Fibroblast of the aortic adventitia (primary cell): ENCODE data around the gene CCR7. TPM values are rescaled to one million over a fixed set of nuclear protein-coding genes. Genes with fewer than 3 reads are reported as not detected.

Source experiments
- DNase-seq: peaks from one replicate; pipeline ENCODE4 v3.0.0-alpha.2; 2010; ENCODE audit warnings: low read depth
- H3K4me3 ChIP-seq: 2 replicates; pipeline ENCODE4 v1.5.1; 2011; ENCODE audit warnings: low read depth, mild to moderate bottlenecking, control low read depth, low read length, moderate library complexity
- CTCF ChIP-seq: IDR thresholded peaks from 2 replicates; pipeline ENCODE4 v1.5.1; 2011; ENCODE audit warnings: mild to moderate bottlenecking, low read length, control low read depth, inconsistent platforms; ENCODE audit not compliant: insufficient read depth
- total RNA-seq: library from RNA; depleted of rRNA; stranded (reverse); fragments of >200 nt; gene quantifications from 2 replicates; pipeline ENCODE4 v1.2.3, GENCODE V29; 2012; ENCODE audit warnings: low replicate concordance

The CCR7 gene
- total RNA-seq, 1 donor, result not detected

- TF ChIP-seq CTCF, result no peak
- H3K4me3 ChIP-seq, result no peak overlapping the region
- no peak for DNase-seq
Observed at GRCh38 chr17:40511667-40512220, 53.5 kb downstream of the CCR7 start.

GRCh38 chr17:40511136-40511535 is 54.1 kb downstream of the CCR7 start:
- no peak for TF ChIP-seq CTCF
- no peak overlapping the region for H3K4me3 ChIP-seq
- DNase-seq, result no peak

GRCh38 chr17:40510328-40510648 is 55.0 kb downstream of the CCR7 start:
- no peak overlapping the region for H3K4me3 ChIP-seq
- DNase-seq, result no peak
- no peak for TF ChIP-seq CTCF

GRCh38 chr17:40509626-40510327 is 55.5 kb downstream of the CCR7 start:
- no peak for DNase-seq
- no peak for TF ChIP-seq CTCF
- no peak overlapping the region for H3K4me3 ChIP-seq

GRCh38 chr17:40506786-40507185 is 58.5 kb downstream of the CCR7 start:
- DNase-seq, result no peak

More at GRCh38 chr17:40506786-40507185, 58.5 kb downstream of the CCR7 start:
- TF ChIP-seq CTCF, result no peak
- no peak overlapping the region for H3K4me3 ChIP-seq

Other genes with a start within 250 kb of the CCR7 start
- gene GJD3, start 200.7 kb downstream of the CCR7 start, total RNA-seq, result 5.9 TPM in 1 of 2 replicates, not detected in the other
- gene TOP2A, start 147.6 kb downstream of the CCR7 start, total RNA-seq, result 25.3 and 145 TPM in 2 replicates
- gene IGFBP4, start 122.0 kb downstream of the CCR7 start, total RNA-seq, result 314 and 706 TPM in 2 replicates
- not detected in 2 replicates for gene TNS4, start 63.8 kb downstream of the CCR7 start, total RNA-seq
- gene SMARCE1, start 82.3 kb upstream of the CCR7 start, total RNA-seq, result 112 and 119 TPM in 2 replicates
- not detected in 2 replicates for gene KRT222, start 99.7 kb upstream of the CCR7 start, total RNA-seq
- gene KRT24, start 138.3 kb upstream of the CCR7 start, total RNA-seq, result not detected in 2 replicates
- gene KRT25, start 189.9 kb upstream of the CCR7 start, total RNA-seq, result not detected in 2 replicates
- not detected in 2 replicates for gene KRT26, start 206.7 kb upstream of the CCR7 start, total RNA-seq
- gene KRT27, start 217.1 kb upstream of the CCR7 start, total RNA-seq, result not detected in 2 replicates
- not detected in 2 replicates for gene KRT28, start 234.5 kb upstream of the CCR7 start, total RNA-seq